HG03095 (cell line): ENCODE data around the gene VSIR.

ENCODE experiments used
- ATAC-seq: cut with Tn5 transposase; IDR thresholded peaks from one replicate; pipeline ENCODE4 v1.9.1; 2021; ENCODE audit warnings: moderate library complexity; ENCODE audit not compliant: unreplicated experiment

VSIR gene

GRCh38 chr10:71773221-71773971, at the start of gene VSIR:
VSIR (minus strand) TSS chr10:71773520; CDS start chr10:71773439, 81 bp downstream.
- peak; percentile 51 for ATAC-seq

GRCh38 chr10:71821909-71822763, 48.8 kb upstream of the VSIR start:
- no peak for ATAC-seq

DNA sequence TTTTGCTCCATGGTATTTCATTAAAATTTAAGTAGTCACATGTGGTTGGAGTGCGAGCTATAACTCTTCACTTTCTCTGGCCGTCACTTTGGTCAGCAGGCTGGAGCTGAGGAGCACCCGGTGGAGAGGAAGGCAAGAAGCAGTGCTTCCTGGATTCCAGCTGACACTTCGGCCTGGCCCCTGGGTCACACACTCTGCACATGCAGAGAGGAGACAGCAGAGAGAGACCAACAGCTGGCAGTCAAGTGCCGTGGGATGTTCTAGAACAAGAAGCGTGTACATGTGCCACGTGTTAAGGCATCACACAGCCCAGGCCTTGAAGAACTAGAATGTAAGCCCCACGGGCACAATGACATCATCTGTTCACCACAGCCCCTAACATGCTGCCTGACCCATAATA, 47.6 kb upstream of the VSIR start:
- ATAC-seq, result no peak

DNA sequence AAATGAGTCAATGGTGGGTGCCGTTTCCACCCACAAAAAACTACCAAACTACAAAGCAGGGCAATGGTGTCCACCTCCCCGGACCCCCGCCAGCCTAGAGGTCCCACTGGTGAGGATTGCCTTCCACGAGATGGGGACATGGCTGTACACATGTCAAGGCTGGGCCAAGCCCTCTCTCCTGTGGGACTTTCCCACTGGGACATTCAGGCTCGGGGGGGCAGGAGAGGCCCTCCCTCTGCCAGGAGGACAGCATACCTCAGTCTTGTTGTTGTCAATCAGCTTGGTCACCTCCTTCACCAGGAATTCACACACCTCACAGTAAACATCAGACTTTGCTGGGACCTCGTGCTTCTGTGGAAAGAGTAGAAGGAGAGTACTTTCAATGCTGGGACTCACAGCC, 46.7 kb upstream of the VSIR start:
- no peak for ATAC-seq

DNA sequence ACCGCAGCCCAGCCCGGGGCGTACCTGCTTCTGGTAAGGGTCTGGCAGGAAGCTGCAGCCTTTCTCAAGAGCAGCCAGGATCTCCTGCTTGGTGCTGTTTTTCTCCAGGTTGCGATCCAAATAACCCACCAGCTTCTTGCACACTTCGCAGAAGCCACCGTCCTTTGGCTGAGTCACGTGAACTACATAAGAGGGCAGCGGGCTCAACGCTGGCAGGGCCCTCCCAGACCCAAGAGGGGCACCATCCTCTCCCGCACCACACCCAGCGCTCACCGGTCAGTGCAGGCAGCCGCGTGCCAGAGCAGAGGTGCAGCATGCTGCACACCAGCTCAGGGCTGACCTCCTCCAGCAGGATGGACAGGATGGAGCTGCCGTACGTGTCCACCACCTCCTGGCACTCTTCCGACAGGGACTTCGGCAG, 46.1 kb upstream of the VSIR start:
- no peak for ATAC-seq

- no peak for ATAC-seq
Measured at GRCh38 chr10:71818674-71819260, 45.4 kb upstream of the VSIR start.

DNA sequence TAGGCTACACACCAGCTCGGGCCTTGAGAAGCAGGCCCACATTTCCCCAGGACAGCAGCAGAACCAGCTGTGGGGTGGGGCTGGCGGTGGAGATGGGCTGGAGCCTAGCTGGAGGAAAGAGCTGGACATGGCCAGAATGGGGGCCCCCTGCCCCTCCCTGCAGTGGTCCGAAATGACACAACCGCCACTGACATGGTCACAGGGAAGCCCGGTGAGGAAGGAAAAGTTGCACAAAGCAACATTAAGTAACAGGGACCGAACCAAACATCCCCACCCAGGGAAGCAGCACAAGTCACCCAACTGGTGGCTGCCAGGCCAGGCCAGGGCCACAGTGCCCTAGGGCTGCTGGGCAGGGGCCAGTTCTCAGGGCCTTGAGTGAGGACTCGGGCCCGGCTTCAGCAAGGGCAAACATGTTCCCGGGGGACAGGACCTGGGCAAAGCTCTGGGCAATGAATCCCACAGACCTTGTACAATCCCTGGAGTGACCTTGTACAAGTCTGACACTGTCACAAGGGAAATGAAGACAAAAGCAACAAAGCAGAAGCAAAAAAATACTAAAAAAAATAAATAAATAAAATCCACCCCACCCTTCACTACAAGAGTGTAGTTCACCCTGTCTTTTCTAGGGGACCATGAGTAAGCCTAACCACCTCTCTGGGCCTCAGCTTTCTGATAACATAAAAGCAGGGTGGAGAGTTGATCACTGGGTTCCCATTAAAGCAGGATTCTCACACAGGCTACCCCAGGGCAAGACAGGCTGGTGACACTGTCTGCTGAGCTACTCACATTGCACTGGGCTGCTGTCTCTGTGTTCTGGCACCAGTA, 44.7 kb upstream of the VSIR start:
- ATAC-seq, result no peak

DNA sequence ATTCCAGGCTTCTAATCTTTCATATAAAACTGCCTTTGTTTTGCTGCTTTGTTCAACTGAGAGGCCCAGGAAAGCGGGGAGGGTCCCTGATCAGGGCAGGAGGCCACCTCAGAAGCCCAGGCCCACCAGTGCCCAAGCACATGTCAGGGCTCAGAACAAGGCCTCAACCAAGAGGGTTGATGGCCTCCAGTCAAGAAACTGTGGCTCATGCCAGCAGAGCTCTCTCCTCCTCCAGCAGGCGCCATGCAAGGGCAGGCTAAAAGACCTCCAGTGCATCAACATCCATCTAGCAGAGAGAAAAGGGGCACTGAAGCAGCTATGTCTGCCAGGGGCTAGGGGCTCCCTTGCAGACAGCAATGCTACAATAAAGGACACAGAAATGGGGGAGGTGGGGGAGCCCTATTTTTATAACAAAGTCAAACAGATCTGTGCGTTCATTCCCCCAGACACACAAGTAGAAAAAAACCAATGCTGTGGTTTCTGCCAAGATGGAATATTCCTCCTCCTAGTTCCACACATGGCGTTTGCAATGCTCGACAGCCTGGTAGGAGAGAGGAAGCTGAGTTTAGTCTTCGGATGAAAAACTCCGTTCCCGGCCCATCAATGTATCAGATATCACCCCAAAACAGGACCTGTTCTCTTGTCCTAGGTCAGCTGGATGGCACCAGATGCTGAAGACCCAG, 43.8 kb upstream of the VSIR start:
- ATAC-seq, result no peak

GRCh38 chr10:71816421-71816851, 43.1 kb upstream of the VSIR start:
- ATAC-seq, result no peak

GRCh38 chr10:71815515-71816130, 42.3 kb upstream of the VSIR start:
- no peak for ATAC-seq

DNA sequence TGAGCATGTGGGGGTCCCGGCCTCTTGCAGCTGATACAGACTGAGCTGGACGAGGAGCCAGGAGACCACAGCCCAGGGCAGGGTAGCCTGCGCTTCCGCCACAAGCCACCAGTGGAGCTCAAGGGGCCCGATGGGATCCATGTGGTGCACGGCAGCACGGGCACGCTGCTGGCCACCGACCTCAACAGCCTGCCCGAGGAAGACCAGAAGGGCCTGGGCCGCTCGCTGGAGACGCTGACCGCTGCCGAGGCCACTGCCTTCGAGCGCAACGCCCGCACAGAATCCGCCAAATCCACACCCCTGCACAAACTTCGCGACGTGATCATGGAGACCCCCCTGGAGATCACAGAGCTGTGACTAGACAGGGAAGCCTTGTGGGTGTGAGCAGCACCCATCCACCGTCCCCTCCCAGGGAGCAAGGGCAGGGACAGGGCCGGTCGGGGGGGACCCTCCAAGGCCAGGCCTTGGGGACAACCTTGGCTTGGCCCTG, 41.6 kb upstream of the VSIR start:
- ATAC-seq, result no peak

DNA sequence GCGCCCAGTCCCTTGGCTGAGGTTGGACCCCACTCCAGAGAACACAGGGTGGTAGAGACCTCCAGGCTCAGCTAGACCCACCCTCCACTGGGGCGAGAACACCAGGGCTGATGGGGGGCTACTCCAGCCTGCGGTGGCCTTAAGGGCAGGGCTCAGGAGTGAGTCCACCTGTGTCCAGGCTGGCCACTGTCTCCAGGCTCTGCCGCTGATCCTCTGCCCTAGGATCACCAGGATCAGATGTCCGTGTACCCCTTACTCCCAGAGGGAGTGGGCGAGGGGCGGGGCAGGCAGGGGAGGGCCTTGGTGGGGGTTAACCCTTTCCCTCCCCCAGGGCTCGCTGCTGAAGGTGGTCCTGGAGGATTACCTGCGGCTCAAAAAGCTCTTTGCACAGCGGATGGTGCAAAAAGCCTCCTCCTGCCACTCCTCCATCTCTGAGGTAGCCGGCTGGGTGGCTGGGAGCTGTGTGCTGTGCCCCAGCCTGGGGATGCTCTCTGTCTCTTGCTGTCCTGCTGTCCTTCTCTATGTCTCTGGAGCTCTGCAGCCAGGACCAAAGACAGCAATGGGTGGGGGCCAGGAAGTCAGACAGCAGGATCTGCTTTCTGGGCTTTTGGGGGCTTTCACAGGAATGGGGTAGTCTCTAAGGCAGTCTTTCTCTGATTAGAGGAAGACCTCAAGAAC, 39.7 kb upstream of the VSIR start:
- no peak for ATAC-seq

- ATAC-seq, result peak; percentile 54
Measured at GRCh38 chr10:71812016-71812912, 38.9 kb upstream of the VSIR start.

GRCh38 chr10:71811351-71811750, 38.0 kb upstream of the VSIR start:
- ATAC-seq, result no peak

- ATAC-seq, result no peak
Measured at GRCh38 chr10:71810048-71810750, 36.9 kb upstream of the VSIR start.

GRCh38 chr10:71809628-71810027, 36.3 kb upstream of the VSIR start:
- no peak for ATAC-seq
